GM12873 (cell line): ENCODE results near the gene RANBP1.

ENCODE experiments used
- CTCF ChIP-seq: IDR thresholded peaks from 2 replicates; pipeline ENCODE4 v1.5.1; 2012; ENCODE audit warnings: low read depth, mild to moderate bottlenecking, moderate library complexity, low read length, control low read depth; ENCODE audit not compliant: insufficient read depth; ENCODE audit errors: missing control alignments

The RANBP1 gene

GRCh38 chr22:20116376-20116950, 559 bp downstream of the RANBP1 start:
- no peak for TF ChIP-seq CTCF

DNA sequence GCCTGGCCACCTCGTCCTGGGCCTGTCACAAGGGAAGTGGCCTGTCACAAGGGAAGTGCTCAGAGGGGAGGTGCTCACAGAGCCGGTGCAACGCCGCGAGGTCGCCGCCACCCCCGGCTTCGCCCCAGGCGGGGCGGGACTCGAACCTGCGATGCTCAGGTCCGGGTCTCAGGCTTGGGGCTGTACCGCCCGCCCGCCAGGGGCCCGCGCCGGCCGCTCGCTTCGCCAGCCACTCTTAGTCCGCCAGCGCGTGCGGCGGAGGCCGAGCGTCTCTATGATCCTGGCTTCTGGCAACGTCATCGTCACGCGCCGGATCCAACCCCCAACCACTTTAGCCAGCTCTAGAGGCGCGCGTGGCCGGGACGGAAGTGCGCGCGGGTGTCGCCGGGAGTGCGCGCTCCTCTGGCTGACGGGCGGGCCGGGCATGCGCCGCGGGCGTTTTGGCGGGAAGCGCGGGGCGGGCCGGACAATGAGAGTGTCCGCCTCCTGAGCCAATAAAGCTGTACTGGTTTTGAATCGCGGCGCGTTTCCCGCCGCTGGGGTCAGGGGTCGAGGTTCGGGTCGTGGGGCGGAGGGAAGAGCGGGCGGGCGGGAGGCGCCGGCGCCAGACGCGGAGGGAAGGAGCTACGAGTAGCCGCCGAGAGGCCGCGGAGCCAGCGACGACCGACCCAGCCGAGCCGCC, 1.2 kb downstream of the RANBP1 start, which contains the start of gene TRMT2A:
TSS of gene TRMT2A (minus strand) at position 276 of the 682 bp plus-strand sequence. CDS start 320 bp downstream, outside the sequence.
- TF ChIP-seq CTCF: no peak

- TF ChIP-seq CTCF: no peak
These were observed 1.9 kb downstream of the RANBP1 start for GRCh38 chr22:20117633-20118299.

- TF ChIP-seq CTCF: no peak
These were observed 2.6 kb downstream of the RANBP1 start for GRCh38 chr22:20118300-20119020.

- no peak for TF ChIP-seq CTCF
These were observed 6.0 kb downstream of the RANBP1 start for GRCh38 chr22:20121856-20122415.

DNA sequence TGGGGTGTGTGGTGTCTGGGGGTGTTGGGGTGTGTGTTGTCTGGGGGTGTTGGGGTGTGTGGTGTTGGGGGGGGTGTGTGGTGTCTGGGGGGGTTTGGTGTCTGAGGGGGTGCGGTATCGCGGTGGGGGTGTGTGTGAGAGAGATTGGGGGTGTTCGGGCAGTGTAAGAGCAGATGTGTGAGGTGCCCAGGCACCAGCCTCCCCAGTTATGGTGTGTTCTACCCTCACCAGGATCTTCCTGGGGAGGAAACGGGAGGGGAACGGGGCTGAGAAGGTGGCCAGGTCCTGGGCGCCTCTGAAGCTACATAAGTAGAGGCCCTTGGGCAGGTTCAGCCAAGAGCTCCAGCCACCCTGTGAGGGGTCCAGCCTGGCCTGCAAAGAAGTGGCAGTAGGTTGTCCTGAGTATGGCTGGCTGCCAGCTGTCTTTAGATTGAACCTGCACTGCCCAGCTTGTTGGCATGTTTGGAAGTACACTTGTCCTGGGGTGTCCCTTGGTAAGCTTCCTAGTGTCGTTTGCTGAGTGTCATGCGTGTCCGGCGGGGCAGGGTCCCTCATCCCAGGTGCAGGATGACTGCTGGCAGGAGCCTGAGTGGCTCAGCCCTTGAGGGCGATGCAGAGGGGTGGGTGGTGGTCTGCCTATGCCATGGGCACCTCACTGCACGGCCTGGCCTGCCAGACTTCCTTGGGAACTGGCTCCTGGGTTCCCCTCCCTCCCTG, 7.6 kb downstream of the RANBP1 start:
- TF ChIP-seq CTCF: no peak
